Stimulated activated naive CD4-positive, alpha-beta T cell treated with Interleukin-2 at 50 U/mL for 16 hours (primary cell): Measurements from ENCODE around the gene PPP2CA.

Experiments
- DNase-seq: peaks from one replicate; lab custom pipeline; 2025; lab: John Stamatoyannopoulos, UW

The PPP2CA gene

GRCh38 chr5:134148316-134148715, 77.6 kb downstream of the PPP2CA start:
- no peak for DNase-seq

- DNase-seq = no peak
Measured at GRCh38 chr5:134146651-134147518, 79.0 kb downstream of the PPP2CA start.

DNA sequence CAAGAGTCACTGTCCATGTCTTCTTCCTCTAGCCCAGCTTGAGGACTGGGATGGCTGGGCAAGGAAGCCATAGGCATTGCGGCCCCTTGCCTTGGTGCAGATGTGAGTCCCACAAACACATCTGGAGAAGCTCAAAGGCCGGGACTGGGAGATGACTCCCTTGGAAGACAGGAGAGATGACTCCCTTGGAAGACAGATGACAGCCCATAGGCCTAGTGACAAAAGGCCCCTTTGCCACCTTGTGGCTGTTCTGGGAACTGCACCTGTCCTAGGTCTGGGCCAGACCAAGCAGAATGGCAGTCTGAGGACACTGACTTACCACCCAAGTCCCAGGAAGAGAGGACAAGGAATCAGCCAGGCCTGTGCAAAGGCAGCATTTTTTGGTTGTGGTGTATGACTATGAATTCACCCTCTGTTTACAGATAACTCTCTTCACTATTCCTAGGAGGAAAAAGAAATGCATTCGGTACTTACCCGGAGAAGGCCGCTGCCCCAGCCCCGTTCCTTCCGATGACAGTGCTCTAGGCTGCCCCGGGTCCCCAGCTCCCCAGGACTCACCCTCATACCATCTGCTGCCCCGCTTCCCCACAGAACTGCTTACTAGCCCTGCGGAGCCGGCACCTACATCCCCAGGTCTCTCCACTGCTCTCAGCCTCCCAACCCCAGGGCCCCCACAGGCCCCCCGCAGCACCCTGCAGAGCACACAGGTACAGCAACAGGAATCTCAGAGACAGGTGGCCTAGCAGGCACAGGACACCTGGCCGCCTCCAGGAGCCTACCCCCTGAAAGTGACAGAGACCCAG, 79.9 kb downstream of the PPP2CA start:
- peak; percentile 74 for DNase-seq

DNA sequence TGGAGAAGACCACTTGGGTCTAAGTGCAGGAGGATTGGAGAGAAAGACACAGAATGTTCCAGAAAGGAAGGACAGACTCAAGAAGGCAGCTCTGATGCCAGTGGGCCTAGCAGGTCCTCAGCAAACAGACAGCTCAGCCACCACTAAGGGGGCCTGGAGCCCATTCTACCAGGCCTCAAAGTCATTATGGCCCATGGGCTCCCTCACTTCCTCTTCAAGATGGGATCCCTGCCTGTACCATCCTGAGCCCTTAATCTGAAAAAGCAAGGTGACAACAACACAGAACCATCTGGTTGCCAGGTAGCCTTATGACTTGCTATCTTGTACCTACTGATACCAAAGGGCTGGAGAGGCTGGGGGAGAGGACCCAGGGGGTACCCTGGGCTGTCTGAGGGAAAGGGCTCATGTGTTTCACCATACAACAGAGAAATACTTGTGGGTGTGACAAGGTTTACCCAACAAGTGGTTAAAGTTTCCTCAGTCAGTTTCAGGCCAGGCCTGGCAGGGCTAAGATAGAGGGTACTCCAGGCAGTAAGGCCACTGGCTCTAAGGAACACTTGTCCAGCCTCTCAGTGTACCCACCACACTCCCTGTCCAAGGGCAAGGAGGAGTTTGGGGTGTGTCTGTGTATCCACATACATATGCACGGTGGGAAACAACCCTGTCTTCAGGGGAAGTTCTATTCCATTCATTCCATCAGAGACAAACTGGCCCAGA, 80.7 kb downstream of the PPP2CA start:
- DNase-seq = no peak
